Keratinocyte (primary cell): ENCODE measurements around the gene HBA2. TPM values are rescaled to one million over a fixed set of nuclear protein-coding genes. Genes with fewer than 3 reads are reported as not detected.
"Not testable (repeated sequence)": the region's sequence is repeated elsewhere in the genome, so short reads cannot be mapped to it uniquely, and the experiment has no call there.

ENCODE experiments used
- DNase-seq: peaks from one replicate; pipeline ENCODE4 v3.0.0-alpha.2; 2011; ENCODE audit warnings: low read depth, missing footprints, low spot score
- FAIRE-seq: peaks from 2 replicates; lab custom pipeline; 2011; peaks lifted over from hg19 to GRCh38; lab: Jason Lieb, UNC
- H2AFZ ChIP-seq: 2 replicates; pipeline ENCODE4 v1.6.0; 2012; ENCODE audit warnings: low read length, control low read depth, inconsistent platforms; ENCODE audit not compliant: control insufficient read depth
- H3K27ac ChIP-seq: 2 replicates; pipeline ENCODE4 v1.5.1; 2011; ENCODE audit warnings: low read length; ENCODE audit not compliant: control insufficient read depth, insufficient read depth
- H3K27me3 ChIP-seq: 3 replicates; pipeline ENCODE4 v1.6.0; 2011; ENCODE audit warnings: low read length; ENCODE audit not compliant: control insufficient read depth, insufficient read depth; ENCODE audit errors: extremely low read depth
- H3K36me3 ChIP-seq, 2 experiments: 2 replicates in 1 of 2; 3 replicates in 1 of 2; pipeline ENCODE4 v1.5.1; 2011; ENCODE audit warnings: low read length in 2 of 2, mild to moderate bottlenecking in 1 of 2; ENCODE audit not compliant: control insufficient read depth in 2 of 2, insufficient read depth in 2 of 2; ENCODE audit errors: extremely low read depth in 1 of 2
- H3K4me1 ChIP-seq: 3 replicates; pipeline ENCODE4 v1.5.1; 2011; ENCODE audit warnings: low read length; ENCODE audit not compliant: control insufficient read depth, insufficient read depth; ENCODE audit errors: extremely low read depth
- H3K4me2 ChIP-seq: 3 replicates; pipeline ENCODE4 v1.6.0; 2011; ENCODE audit warnings: low read depth, low read length; ENCODE audit not compliant: control insufficient read depth, insufficient read depth; ENCODE audit errors: extremely low read depth
- H3K4me3 ChIP-seq, 3 experiments: fragments of 200-600 bp in 1 of 3; sonication (generic) in 1 of 3; 2 replicates in 2 of 3; 3 replicates in 1 of 3; pipeline ENCODE4 v1.5.1; 2011 to 2016; ENCODE audit warnings: low read length in 3 of 3, mild to moderate bottlenecking in 3 of 3, control low read depth in 2 of 3, inconsistent platforms in 1 of 3, low read depth in 1 of 3, mixed read lengths in 1 of 3, mixed run types in 1 of 3, moderate library complexity in 1 of 3; ENCODE audit not compliant: control insufficient read depth in 2 of 3, insufficient read depth in 2 of 3; ENCODE audit errors: extremely low read depth in 1 of 3
- H3K79me2 ChIP-seq: 2 replicates; pipeline ENCODE4 v1.6.0; 2012; ENCODE audit warnings: low read length; ENCODE audit not compliant: control insufficient read depth, insufficient read depth
- H3K9ac ChIP-seq: 3 replicates; pipeline ENCODE4 v1.6.0; 2011; ENCODE audit warnings: low read length; ENCODE audit not compliant: control insufficient read depth, insufficient read depth; ENCODE audit errors: extremely low read depth
- H3K9me1 ChIP-seq: 3 replicates; pipeline ENCODE4 v1.6.0; 2011; ENCODE audit warnings: low read length; ENCODE audit not compliant: control insufficient read depth, insufficient read depth; ENCODE audit errors: extremely low read depth
- H3K9me3 ChIP-seq: 2 replicates; pipeline ENCODE4 v1.5.1; 2012; ENCODE audit warnings: low read depth, low read length; ENCODE audit not compliant: control insufficient read depth
- H4K20me1 ChIP-seq: 3 replicates; pipeline ENCODE4 v1.6.0; 2011; ENCODE audit warnings: low read length; ENCODE audit not compliant: control insufficient read depth, insufficient read depth; ENCODE audit errors: extremely low read depth
- CTCF ChIP-seq, 3 experiments: IDR thresholded peaks in 1 of 3; conservative IDR thresholded peaks in 1 of 3; optimal IDR thresholded peaks in 1 of 3; 2 replicates in 2 of 3; 3 replicates in 1 of 3; pipeline versions ENCODE3 to v1.5.1; 2011; ENCODE audit warnings: low read length in 3 of 3, mild to moderate bottlenecking in 3 of 3, moderate library complexity in 2 of 3, control low read depth in 1 of 3, inconsistent platforms in 1 of 3; ENCODE audit not compliant: insufficient read depth in 2 of 3; ENCODE audit errors: extremely low read depth in 1 of 3
- EZH2 ChIP-seq: IDR thresholded peaks from one replicate; pipeline ENCODE4 v1.6.1; 2012; ENCODE audit warnings: inconsistent platforms, mild to moderate bottlenecking, low read length, moderate library complexity
- dilution Hi-C: fragments of 300-500 bp; cut with MboI; formaldehyde crosslinking; loops from one replicate; pipeline ENCODE4 v1.7.0; 2020; ENCODE audit warnings: low sequenced_read_pairs; ENCODE audit not compliant: extremely low pct_ligation_motif_present
- polyA plus RNA-seq, 5 experiments: library from polyadenylated mRNA; depleted of rRNA in 3 of 5; stranded (reverse) in 3 of 5; stranded (forward) in 1 of 5; unstranded in 1 of 5; fragments of >200 nt; gene quantifications; 1 replicate in 1 of 5; 2 replicates in 3 of 5; 3 replicates in 1 of 5; pipeline versions ENCODE4 v1.2.1 to v1.2.3, GENCODE V29; 2011 to 2012; ENCODE audit warnings: missing spikeins in 2 of 5, low read depth in 1 of 5, low replicate concordance in 1 of 5

HBA2 gene
- polyA plus RNA-seq, 1 donor (not counting 4 experiments of a cell fraction or from before 2014, with no cell fraction given) = not detected

GRCh38 chr16:160691-161190 is 11.9 kb upstream of the HBA2 start:
- H3K27me3 ChIP-seq = peaks cover 20% of the 10 kb centered on the region
- dilution Hi-C loops = no loop called here

GRCh38 chr16:162271-162991 is 10.2 kb upstream of the HBA2 start:
- Histone ChIP-seq H3K9me1 (no peaks in the 10 kb centered on the region), H3K4me1 (peaks cover 7% of the 10 kb centered on the region), H3K9me3 (no peaks in the 10 kb centered on the region), H3K4me3 (no peak overlapping the region), H3K27me3 (peaks cover 36% of the 10 kb centered on the region), H4K20me1 (no peaks in the 10 kb centered on the region), H3K36me3 (no peaks in the 10 kb centered on the region), H3K9ac (no peak overlapping the region), H3K79me2 (no peaks in the 10 kb centered on the region), H3K4me2 (no peak overlapping the region), H3K27ac (no peak overlapping the region), H2AFZ (no peak overlapping the region)
- no peak for TF ChIP-seq CTCF (optimal IDR thresholded peaks at IDR 0.05 in 1 of 3, IDR thresholded peaks at IDR 0.05 in 1 of 3, conservative IDR thresholded peaks at IDR 0.05 in 1 of 3; ENCODE audit: extremely low read depth in 1 of 3, insufficient read depth in 2 of 3, low read length in 3 of 3)
- TF ChIP-seq EZH2 = no peak
- dilution Hi-C loops = no loop called here
- FAIRE-seq = no peak
- DNase-seq = no peak

More at GRCh38 chr16:160691-161190, 11.9 kb upstream of the HBA2 start:
- Histone ChIP-seq H3K4me2 (no peak overlapping the region), H2AFZ (no peak overlapping the region), H3K27ac (no peak overlapping the region), H3K36me3 (no peaks in the 10 kb centered on the region), H4K20me1 (no peaks in the 10 kb centered on the region), H3K4me3 (no peak overlapping the region), H3K9me3 (no peaks in the 10 kb centered on the region), H3K79me2 (no peaks in the 10 kb centered on the region), H3K9me1 (no peaks in the 10 kb centered on the region), H3K9ac (no peak overlapping the region), H3K4me1 (peaks cover 7% of the 10 kb centered on the region)
- TF ChIP-seq CTCF (optimal IDR thresholded peaks at IDR 0.05 in 1 of 3, IDR thresholded peaks at IDR 0.05 in 1 of 3, conservative IDR thresholded peaks at IDR 0.05 in 1 of 3; ENCODE audit: extremely low read depth in 1 of 3, insufficient read depth in 2 of 3, low read length in 3 of 3) (no peak), EZH2 (no peak)
- no peak for DNase-seq
- FAIRE-seq = no peak

GRCh38 chr16:163139-163538 is 9.5 kb upstream of the HBA2 start:
- H3K4me3 ChIP-seq, dilution Hi-C loops, FAIRE-seq, H3K4me1 ChIP-seq, H3K36me3 ChIP-seq, H2AFZ ChIP-seq, H3K27ac ChIP-seq, H3K9ac ChIP-seq, DNase-seq, H3K9me3 ChIP-seq, H3K9me1 ChIP-seq, H3K4me2 ChIP-seq, H4K20me1 ChIP-seq, H3K79me2 ChIP-seq: not testable (repeated sequence)
- H3K27me3 ChIP-seq = peaks cover 43% of the 10 kb centered on the region

- H2AFZ ChIP-seq, FAIRE-seq, dilution Hi-C loops, H3K27ac ChIP-seq, H3K4me2 ChIP-seq, H3K9ac ChIP-seq, DNase-seq, H3K9me3 ChIP-seq, H3K4me3 ChIP-seq, H4K20me1 ChIP-seq, H3K4me1 ChIP-seq, H3K79me2 ChIP-seq, H3K9me1 ChIP-seq, H3K36me3 ChIP-seq: not testable (repeated sequence)
- H3K27me3 ChIP-seq = peaks cover 49% of the 10 kb centered on the region
Measured at GRCh38 chr16:163696-164095, 9.0 kb upstream of the HBA2 start.
